DMS 273 (cell line): ENCODE data around the gene ZFPL1.

Source experiments
- DNase-seq: peaks from one replicate; lab custom pipeline; 2025; ENCODE audit not compliant: unreplicated experiment; lab: John Stamatoyannopoulos, UW

Gene ZFPL1

GRCh38 chr11:65090628-65091027, 6.6 kb downstream of the ZFPL1 start:
- no peak for DNase-seq

DNA sequence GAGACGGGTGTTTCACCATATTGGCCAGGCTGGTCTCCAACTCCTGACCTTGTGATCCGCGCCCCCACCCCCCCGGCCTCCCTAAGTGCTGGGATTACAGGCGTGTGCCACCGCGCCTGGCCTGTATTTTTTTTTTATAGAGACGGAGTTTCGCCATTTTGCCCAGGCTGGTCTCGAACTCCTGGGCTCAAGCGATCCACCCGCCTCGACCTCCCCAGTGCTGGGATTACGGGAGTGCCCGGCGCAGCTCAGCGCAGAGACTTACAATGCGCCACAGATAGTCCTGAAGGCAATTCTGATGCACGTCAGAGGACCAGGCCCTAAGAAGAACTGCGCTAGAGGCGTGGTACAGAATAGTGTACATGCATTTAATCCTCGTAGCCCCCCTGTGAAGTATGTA, 11.4 kb downstream of the ZFPL1 start:
- no peak for DNase-seq

DNA sequence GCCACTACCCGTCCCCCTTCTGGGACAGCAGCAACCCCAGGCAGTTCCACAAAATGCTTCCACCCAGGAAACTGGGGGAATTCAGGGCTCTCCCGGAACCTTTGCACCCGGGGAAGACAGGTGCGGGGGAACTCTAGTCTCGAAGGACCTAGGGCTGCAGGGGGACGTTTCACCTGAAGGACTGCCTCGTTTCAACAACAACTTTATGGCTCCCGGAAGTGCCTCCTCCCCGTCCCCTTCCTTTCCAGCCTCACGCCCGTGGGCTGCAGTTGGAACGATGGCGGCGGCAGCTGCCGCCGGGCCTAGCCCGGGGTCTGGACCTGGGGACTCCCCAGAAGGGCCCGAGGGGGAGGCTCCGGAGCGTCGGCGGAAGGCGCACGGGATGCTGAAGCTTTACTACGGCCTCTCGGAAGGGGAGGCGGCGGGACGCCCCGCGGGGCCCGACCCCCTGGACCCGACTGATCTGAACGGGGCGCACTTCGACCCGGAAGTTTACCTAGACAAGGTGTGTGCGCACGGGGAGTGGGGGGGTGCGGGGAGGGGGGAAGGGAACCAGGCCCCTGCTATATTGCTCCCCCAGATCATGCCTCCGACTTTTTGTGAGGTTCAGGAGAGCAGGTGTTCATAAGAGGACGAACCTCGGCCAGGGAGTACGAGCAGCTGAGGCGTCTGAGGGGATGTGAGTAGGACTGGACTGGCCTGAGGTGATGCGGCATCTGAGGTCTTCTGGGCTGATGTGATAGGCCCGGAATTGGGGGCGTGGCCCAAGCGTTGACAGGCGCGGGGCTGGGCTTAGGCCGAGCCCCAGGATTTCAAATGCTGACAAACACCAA, 12.2 kb downstream of the ZFPL1 start, which contains the start of gene VPS51:
VPS51 (plus strand) TSS at position 241 of the 833 bp plus-strand sequence; CDS start at position 278, 37 bp downstream.
- peak; percentile 91 for DNase-seq

- no peak for DNase-seq
Observed at GRCh38 chr11:65096926-65097325, 12.9 kb downstream of the ZFPL1 start.

GRCh38 chr11:65100674-65101350, 16.8 kb downstream of the ZFPL1 start:
- no peak for DNase-seq

DNA sequence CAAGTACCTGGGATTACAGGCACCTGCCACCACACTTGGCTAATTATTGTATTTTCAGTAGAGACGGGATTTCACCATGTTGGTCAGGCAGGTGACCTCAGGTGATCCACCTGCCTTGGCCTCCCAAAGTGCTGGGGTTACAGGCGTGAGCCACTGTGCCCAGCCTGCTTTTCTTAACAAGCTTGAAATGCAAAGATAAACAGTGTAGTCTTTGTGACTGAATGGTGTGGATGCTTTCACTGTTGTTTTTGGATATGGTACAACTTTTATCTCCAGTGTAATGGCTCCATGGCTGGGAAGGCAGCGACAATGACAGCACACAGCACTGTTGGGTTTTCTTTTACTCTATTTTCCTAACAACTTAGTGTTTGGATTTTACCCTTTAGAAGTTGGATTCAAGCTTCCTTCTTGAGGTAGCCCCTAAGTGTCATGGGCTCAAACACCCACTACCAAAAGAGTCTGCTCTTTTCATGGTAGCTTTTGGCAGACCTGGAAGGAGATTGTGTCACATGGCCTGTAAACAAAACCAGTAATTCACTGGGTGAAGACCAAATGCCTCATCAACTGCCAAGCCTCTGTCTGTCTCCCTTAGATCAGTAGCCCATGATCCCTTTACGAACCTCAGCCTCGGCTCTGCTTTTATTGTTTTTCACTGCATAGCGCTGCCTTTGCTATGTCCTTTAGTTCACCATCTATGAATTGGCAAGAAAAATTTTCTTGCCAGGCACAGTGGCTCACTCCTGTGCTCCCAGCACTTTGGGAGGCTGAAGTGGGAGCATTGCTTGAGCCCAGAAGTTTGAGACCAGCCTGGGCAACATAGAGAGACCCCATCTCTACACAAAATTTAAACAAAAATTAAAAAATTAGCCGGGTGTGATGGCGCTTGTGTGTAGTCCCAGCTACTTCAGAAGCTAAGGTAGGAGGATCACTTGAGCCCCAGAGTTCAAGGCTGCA, 18.4 kb downstream of the ZFPL1 start:
- DNase-seq = no peak

GRCh38 chr11:65103476-65103875, 19.5 kb downstream of the ZFPL1 start:
- DNase-seq = no peak

DNA sequence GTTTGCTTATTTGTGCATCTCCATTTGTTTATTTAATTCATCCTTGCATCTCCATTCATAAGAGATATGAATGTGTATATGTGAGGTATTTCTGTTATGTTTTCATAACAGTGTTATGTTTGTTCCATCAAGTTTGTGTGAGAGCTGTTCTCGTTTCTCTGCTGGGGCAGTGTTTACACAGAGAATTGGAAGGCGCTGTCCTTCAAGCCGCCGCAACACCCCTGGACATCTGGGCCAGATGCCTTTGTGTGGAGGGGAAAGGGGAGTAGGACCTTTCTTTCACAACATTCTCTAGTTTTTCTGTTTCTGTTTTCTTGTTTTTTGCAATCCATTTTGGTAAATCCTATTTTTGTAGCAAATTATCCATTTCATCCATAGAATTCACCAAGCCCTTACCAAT, 20.6 kb downstream of the ZFPL1 start:
- DNase-seq = no peak

- DNase-seq = no peak
Observed at GRCh38 chr11:65107078-65107477, 23.1 kb downstream of the ZFPL1 start.

- no peak for DNase-seq
Observed at GRCh38 chr11:65107751-65108468, 23.9 kb downstream of the ZFPL1 start.

GRCh38 chr11:65108469-65109123, 24.6 kb downstream of the ZFPL1 start:
- DNase-seq = no peak

DNA sequence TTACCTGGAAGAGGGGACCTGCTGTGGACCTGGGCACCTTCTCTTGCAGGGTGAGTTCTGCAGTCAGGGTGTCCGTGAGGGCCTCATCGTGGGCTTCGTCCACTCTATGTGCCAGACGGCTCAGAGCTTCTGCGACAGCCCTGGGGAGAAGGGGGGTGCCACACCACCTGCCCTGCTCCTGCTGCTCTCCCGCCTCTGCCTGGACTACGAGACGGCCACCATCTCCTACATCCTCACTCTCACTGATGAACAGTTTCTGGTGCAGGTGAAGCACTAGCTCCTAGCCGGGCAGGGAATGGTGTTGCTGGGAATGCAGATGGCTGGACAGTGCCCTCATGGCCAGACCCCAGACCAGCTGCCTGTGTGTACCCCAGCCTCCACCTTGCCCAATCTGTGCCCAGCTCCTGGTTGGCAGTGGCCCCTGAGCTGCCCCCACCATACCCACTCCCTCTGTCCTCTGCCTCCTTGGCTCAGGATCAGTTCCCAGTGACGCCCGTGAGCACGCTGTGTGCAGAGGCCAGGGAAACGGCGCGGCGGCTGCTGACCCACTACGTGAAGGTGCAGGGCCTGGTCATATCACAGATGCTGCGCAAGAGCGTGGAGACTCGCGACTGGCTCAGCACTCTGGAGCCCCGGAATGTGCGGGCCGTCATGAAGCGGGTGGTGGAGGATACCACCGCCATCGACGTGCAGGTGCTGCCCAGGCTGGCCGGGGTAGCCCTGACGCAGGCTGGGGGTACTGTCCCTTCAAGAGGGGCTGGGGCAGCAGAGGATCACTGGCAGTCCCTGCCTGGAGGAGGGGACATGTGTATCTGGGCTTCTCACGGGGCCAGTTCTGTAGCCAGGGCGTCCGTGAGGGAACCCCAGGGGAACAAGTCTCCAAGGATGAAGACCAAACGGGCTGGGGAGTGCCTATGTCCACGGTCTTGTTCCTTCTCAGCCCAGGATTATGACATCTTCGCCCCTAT, 25.5 kb downstream of the ZFPL1 start:
- no peak for DNase-seq

DNA sequence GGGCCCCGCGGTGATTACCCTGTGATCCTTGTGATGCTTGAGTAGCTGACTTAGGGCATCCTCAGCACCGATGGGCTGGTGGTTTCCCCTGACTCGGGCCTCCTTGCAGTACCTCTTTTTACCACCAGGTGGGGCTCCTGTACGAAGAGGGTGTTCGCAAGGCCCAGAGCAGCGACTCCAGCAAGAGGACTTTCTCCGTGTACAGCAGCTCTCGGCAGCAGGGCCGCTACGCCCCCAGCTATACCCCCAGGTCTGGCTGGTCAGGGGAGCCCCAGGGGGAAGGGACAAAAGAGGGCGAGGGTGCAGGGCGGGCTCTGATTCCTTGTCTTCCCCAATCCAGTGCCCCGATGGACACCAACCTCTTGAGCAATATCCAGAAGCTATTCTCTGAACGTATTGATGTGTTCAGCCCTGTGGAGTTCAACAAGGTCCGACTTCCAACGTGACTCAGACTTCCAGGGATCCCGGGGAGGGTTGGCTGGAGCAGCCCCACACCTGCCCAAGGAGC, 26.4 kb downstream of the ZFPL1 start:
- DNase-seq = peak; percentile 91

- DNase-seq = no peak
Observed at GRCh38 chr11:65111159-65111743, 27.2 kb downstream of the ZFPL1 start.

GRCh38 chr11:65111744-65112545, 27.9 kb downstream of the ZFPL1 start, which contains the start of gene TM7SF2:
TSS of gene TM7SF2 (plus strand) at chr11:65111872. CDS start at chr11:65112016, 144 bp downstream.
- DNase-seq = peak; percentile 95

DNA sequence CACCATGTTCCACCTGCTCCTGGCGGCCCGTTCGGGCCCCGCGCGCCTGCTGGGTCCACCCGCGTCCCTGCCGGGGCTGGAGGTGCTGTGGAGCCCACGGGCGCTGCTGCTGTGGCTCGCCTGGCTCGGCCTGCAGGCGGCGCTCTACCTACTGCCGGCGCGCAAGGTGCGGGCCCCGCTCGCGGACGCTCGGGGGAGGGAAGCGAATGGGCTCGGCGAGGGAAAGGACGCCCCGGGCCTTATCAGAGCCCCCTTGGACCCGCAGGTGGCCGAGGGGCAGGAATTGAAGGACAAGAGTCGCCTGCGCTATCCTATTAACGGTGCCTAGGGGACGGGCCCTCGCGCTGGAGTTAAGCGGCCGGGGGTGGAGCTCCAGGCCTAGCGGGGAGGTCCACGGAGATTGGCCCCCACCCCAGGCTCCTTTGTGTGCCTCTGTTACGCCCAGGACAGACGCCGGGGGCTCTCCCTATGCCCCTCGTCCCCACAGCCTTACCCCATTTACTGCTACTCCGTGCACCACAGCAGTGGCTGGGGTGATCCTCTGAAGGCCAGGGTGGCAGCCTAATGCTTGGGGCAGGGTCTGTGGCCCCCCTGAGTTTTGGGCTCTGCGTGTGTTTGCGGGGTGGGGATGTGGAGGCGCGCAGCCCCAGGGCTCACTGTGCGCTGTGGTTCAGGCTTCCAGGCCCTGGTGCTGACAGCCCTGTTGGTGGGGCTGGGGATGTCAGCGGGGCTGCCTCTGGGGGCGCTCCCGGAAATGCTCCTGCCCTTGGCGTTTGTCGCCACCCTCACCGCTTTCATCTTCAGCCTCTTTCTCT, 28.7 kb downstream of the ZFPL1 start:
- peak; percentile 60 for DNase-seq

DNA sequence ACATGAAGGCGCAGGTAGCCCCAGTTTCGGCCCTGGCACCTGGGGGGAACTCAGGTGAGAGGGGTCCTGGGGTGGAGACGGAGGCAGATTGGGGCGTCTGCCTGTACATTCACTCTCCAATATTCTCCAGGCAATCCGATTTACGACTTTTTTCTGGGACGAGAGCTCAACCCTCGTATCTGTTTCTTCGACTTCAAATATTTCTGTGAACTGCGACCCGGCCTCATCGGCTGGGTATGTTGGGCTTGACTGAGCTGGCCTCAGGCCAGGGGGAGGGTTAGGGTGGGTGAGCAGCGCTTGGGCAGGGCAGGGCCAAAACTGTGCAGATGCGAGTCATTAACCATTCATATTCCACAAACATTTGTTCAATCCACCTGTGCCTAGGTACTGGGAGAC, 29.3 kb downstream of the ZFPL1 start:
- DNase-seq = peak; percentile 55
